Epithelial cell of prostate (primary cell): ENCODE data around the gene OXCT1.
A peak's percentile ranks its signal among the peaks of the same experiment; 100 is the strongest.
"Not testable (repeated sequence)": the region's sequence is repeated elsewhere in the genome, so short reads cannot be mapped to it uniquely, and the experiment has no call there.

Source experiments
- DNase-seq: peaks from one replicate; pipeline ENCODE4 v3.0.0-alpha.2; 2011; ENCODE audit warnings: low read depth, low spot score
- H3K27ac ChIP-seq: fragments of 450-650 bp; 2 replicates; pipeline ENCODE4 v1.5.1; 2017; ENCODE audit warnings: mild to moderate bottlenecking

The OXCT1 gene

GRCh38 chr5:41738710-41739354 lies 131.4 kb downstream of the OXCT1 start:
- no peak for DNase-seq
- no peak overlapping the region for H3K27ac ChIP-seq

- DNase-seq: no peak
- H3K27ac ChIP-seq: no peak overlapping the region
These were observed 133.6 kb downstream of the OXCT1 start for GRCh38 chr5:41736641-41737040.

GRCh38 chr5:41735213-41735612 lies 135.0 kb downstream of the OXCT1 start:
- no peak for DNase-seq
- H3K27ac ChIP-seq: no peak overlapping the region

GRCh38 chr5:41729381-41729780 lies 140.8 kb downstream of the OXCT1 start:
- H3K27ac ChIP-seq, DNase-seq: not testable (repeated sequence)

GRCh38 chr5:41728281-41728680 lies 141.9 kb downstream of the OXCT1 start:
- no peak for DNase-seq

GRCh38 chr5:41722359-41722950 lies 147.8 kb downstream of the OXCT1 start:
- no peak overlapping the region for H3K27ac ChIP-seq
- DNase-seq: no peak

More at GRCh38 chr5:41728281-41728680, 141.9 kb downstream of the OXCT1 start:
- no peak overlapping the region for H3K27ac ChIP-seq

GRCh38 chr5:41721516-41721915 lies 148.7 kb downstream of the OXCT1 start:
- no peak for DNase-seq
- H3K27ac ChIP-seq: no peak overlapping the region

- H3K27ac ChIP-seq: no peak overlapping the region
- no peak for DNase-seq
These were observed 153.8 kb downstream of the OXCT1 start for GRCh38 chr5:41716382-41716781.

GRCh38 chr5:41714446-41714845 lies 155.8 kb downstream of the OXCT1 start:
- not testable (repeated sequence) for H3K27ac ChIP-seq, DNase-seq

- DNase-seq: no peak
These were observed 161.7 kb downstream of the OXCT1 start for GRCh38 chr5:41708604-41708940.

GRCh38 chr5:41707853-41708603 lies 162.2 kb downstream of the OXCT1 start:
- H3K27ac ChIP-seq: no peak overlapping the region
- peak; percentile 5 for DNase-seq

More at GRCh38 chr5:41708604-41708940, 161.7 kb downstream of the OXCT1 start:
- no peak overlapping the region for H3K27ac ChIP-seq

- H3K27ac ChIP-seq: no peak overlapping the region
- DNase-seq: no peak
These were observed 174.2 kb downstream of the OXCT1 start for GRCh38 chr5:41695920-41696582.

- H3K27ac ChIP-seq: no peak overlapping the region
- no peak for DNase-seq
These were observed 183.5 kb downstream of the OXCT1 start for GRCh38 chr5:41686767-41687166.

GRCh38 chr5:41686191-41686590 lies 184.0 kb downstream of the OXCT1 start:
- H3K27ac ChIP-seq: no peak overlapping the region
- DNase-seq: no peak

GRCh38 chr5:41683181-41683580 lies 187.0 kb downstream of the OXCT1 start:
- H3K27ac ChIP-seq: no peak overlapping the region

GRCh38 chr5:41682641-41683040 lies 187.6 kb downstream of the OXCT1 start:
- H3K27ac ChIP-seq: no peak overlapping the region
- no peak for DNase-seq

More at GRCh38 chr5:41683181-41683580, 187.0 kb downstream of the OXCT1 start:
- DNase-seq: no peak

GRCh38 chr5:41681840-41682239 lies 188.4 kb downstream of the OXCT1 start:
- H3K27ac ChIP-seq: no peak overlapping the region
- no peak for DNase-seq
